Measurements from ENCODE around the gene CIAO2B. TPM values are rescaled to one million over a fixed set of nuclear protein-coding genes. Genes with fewer than 3 reads are reported as not detected.
"Not testable (repeated sequence)": the region's sequence is repeated elsewhere in the genome, so short reads cannot be mapped to it uniquely, and the experiment has no call there.

CIAO2B gene
- polyA plus RNA-seq, 1 donor from 2014 or later, result 339 TPM

DNA sequence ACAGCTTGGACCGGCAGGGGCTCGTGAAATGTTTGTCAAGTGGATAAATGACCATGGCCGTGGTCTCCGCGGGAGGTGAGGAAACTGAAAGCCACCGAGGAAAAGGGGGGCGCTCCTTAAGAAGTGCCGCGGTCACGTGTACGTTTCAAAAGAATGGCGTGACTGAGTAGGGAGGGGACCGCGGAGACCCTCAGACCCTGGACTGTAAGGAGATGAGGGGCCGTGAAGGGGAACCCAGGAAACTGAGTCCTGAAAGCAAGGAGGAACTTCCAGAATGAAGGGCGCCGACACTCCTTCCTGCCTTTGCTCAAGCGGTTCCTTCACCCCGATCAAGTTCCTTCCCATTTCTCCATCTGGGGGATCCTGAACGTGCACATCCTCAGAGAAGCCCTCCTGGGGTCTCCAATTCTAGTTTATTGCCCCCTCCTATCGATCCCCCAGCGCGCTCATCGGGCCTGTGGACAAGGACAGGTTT lies 674 bp upstream of the CIAO2B start:
- H3K4me3 ChIP-seq (ENCODE audit: low read length), result peak overlapping the region; percentile 99
- not testable (repeated sequence) for H3K9me2 ChIP-seq (ENCODE audit: insufficient read depth, low read length); H3K9me3 ChIP-seq (ENCODE audit: low read length); H4K20me1 ChIP-seq (ENCODE audit: insufficient read depth); H3K27me3 ChIP-seq (ENCODE audit: insufficient read depth, low read depth, low read length); H3K36me3 ChIP-seq (ENCODE audit: insufficient read depth, low read length); H3F3A ChIP-seq (ENCODE audit: insufficient read depth, low read length, poor library complexity, severe bottlenecking)
- H3K4me2 ChIP-seq (ENCODE audit: low read length), result peak overlapping the region; percentile 59
- peak overlapping the region; percentile 86 for H3K27ac ChIP-seq (ENCODE audit: low read length)
- H3K79me2 ChIP-seq (replicated peaks; ENCODE audit: insufficient read depth, low read length), result peaks cover 10% of the 10 kb centered on the region
- H3K9ac ChIP-seq (ENCODE audit: low read length), result peak overlapping the region; percentile 97
- peak overlapping the region; percentile 92 for H2AFZ ChIP-seq (ENCODE audit: low read depth, low read length)

- Histone ChIP-seq H3K36me3 (ENCODE audit: insufficient read depth, low read length) (no peaks in the 10 kb centered on the region), H3K79me2 (replicated peaks; ENCODE audit: insufficient read depth, low read length) (peaks cover 10% of the 10 kb centered on the region)
Observed at GRCh38 chr16:66933776-66934137, 445 bp downstream of the CIAO2B start.

More at GRCh38 chr16:66933776-66934137, 445 bp downstream of the CIAO2B start:
- H2AFZ ChIP-seq (ENCODE audit: low read depth, low read length), result peak overlapping the region; percentile 92
- H4K20me1 ChIP-seq (ENCODE audit: insufficient read depth), result peaks cover 5% of the 10 kb centered on the region
- H3K27ac ChIP-seq (ENCODE audit: low read length), result peak overlapping the region; percentile 86
- no peaks in the 10 kb centered on the region for H3K9me2 ChIP-seq (ENCODE audit: insufficient read depth, low read length)
- H3K9me3 ChIP-seq (ENCODE audit: low read length), result no peaks in the 10 kb centered on the region
- H3K27me3 ChIP-seq (ENCODE audit: insufficient read depth, low read depth, low read length), result no peaks in the 10 kb centered on the region
- H3K4me2 ChIP-seq (ENCODE audit: low read length), result peak overlapping the region; percentile 99
- peak overlapping the region; percentile 97 for H3K9ac ChIP-seq (ENCODE audit: low read length)
- no peaks in the 10 kb centered on the region for H3F3A ChIP-seq (ENCODE audit: insufficient read depth, low read length, poor library complexity, severe bottlenecking)
- no peak for TF ChIP-seq POLR2AphosphoS5 (IDR thresholded peaks at IDR 0.05)
- TF ChIP-seq TAF1 (IDR thresholded peaks at IDR 0.05; ENCODE audit: low read depth), result no peak
- no peak for TF ChIP-seq RAD21 (conservative IDR thresholded peaks at IDR 0.05)
- no peak for TF ChIP-seq SMC3 (conservative IDR thresholded peaks at IDR 0.05; ENCODE audit: poor library complexity)
- no peak for TF ChIP-seq MXI1 (conservative IDR thresholded peaks at IDR 0.05; ENCODE audit: poor library complexity, severe bottlenecking)
- no peak for TF ChIP-seq CTCF (IDR thresholded peaks at IDR 0.05; ENCODE audit: poor library complexity, severe bottlenecking)
- no peak for TF ChIP-seq EZH2 (IDR thresholded peaks at IDR 0.05; ENCODE audit: borderline replicate concordance, insufficient read depth, low read length, poor library complexity, severe bottlenecking)
- TF ChIP-seq, protein P1, sequence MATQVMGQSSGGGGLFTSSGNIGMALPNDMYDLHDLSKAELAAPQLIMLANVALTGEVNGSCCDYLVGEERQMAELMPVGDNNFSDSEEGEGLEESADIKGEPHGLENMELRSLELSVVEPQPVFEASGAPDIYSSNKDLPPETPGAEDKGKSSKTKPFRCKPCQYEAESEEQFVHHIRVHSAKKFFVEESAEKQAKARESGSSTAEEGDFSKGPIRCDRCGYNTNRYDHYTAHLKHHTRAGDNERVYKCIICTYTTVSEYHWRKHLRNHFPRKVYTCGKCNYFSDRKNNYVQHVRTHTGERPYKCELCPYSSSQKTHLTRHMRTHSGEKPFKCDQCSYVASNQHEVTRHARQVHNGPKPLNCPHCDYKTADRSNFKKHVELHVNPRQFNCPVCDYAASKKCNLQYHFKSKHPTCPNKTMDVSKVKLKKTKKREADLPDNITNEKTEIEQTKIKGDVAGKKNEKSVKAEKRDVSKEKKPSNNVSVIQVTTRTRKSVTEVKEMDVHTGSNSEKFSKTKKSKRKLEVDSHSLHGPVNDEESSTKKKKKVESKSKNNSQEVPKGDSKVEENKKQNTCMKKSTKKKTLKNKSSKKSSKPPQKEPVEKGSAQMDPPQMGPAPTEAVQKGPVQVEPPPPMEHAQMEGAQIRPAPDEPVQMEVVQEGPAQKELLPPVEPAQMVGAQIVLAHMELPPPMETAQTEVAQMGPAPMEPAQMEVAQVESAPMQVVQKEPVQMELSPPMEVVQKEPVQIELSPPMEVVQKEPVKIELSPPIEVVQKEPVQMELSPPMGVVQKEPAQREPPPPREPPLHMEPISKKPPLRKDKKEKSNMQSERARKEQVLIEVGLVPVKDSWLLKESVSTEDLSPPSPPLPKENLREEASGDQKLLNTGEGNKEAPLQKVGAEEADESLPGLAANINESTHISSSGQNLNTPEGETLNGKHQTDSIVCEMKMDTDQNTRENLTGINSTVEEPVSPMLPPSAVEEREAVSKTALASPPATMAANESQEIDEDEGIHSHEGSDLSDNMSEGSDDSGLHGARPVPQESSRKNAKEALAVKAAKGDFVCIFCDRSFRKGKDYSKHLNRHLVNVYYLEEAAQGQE (IDR thresholded peaks at IDR 0.05; ENCODE audit: borderline replicate concordance), result no peak
- peak overlapping the region; percentile 99 for H3K4me3 ChIP-seq (ENCODE audit: low read length)
